Keratinocyte (primary cell): ENCODE results near the gene SASH1. TPM values are rescaled to one million over a fixed set of nuclear protein-coding genes. Genes with fewer than 3 reads are reported as not detected.

ENCODE experiments used
- DNase-seq: peaks from one replicate; pipeline ENCODE4 v3.0.0-alpha.2; 2011; ENCODE audit warnings: low read depth, missing footprints, low spot score
- FAIRE-seq: peaks from 2 replicates; lab custom pipeline; 2011; peaks lifted over from hg19 to GRCh38; lab: Jason Lieb, UNC
- H2AFZ ChIP-seq: 2 replicates; pipeline ENCODE4 v1.6.0; 2012; ENCODE audit warnings: low read length, control low read depth, inconsistent platforms; ENCODE audit not compliant: control insufficient read depth
- H3K27ac ChIP-seq: 2 replicates; pipeline ENCODE4 v1.5.1; 2011; ENCODE audit warnings: low read length; ENCODE audit not compliant: control insufficient read depth, insufficient read depth
- H3K27me3 ChIP-seq: 3 replicates; pipeline ENCODE4 v1.6.0; 2011; ENCODE audit warnings: low read length; ENCODE audit not compliant: control insufficient read depth, insufficient read depth; ENCODE audit errors: extremely low read depth
- H3K36me3 ChIP-seq, 2 experiments: 2 replicates in 1 of 2; 3 replicates in 1 of 2; pipeline ENCODE4 v1.5.1; 2011; ENCODE audit warnings: low read length in 2 of 2, mild to moderate bottlenecking in 1 of 2; ENCODE audit not compliant: control insufficient read depth in 2 of 2, insufficient read depth in 2 of 2; ENCODE audit errors: extremely low read depth in 1 of 2
- H3K4me1 ChIP-seq: 3 replicates; pipeline ENCODE4 v1.5.1; 2011; ENCODE audit warnings: low read length; ENCODE audit not compliant: control insufficient read depth, insufficient read depth; ENCODE audit errors: extremely low read depth
- H3K4me2 ChIP-seq: 3 replicates; pipeline ENCODE4 v1.6.0; 2011; ENCODE audit warnings: low read depth, low read length; ENCODE audit not compliant: control insufficient read depth, insufficient read depth; ENCODE audit errors: extremely low read depth
- H3K4me3 ChIP-seq, 3 experiments: fragments of 200-600 bp in 1 of 3; sonication (generic) in 1 of 3; 2 replicates in 2 of 3; 3 replicates in 1 of 3; pipeline ENCODE4 v1.5.1; 2011 to 2016; ENCODE audit warnings: low read length in 3 of 3, mild to moderate bottlenecking in 3 of 3, control low read depth in 2 of 3, inconsistent platforms in 1 of 3, low read depth in 1 of 3, mixed read lengths in 1 of 3, mixed run types in 1 of 3, moderate library complexity in 1 of 3; ENCODE audit not compliant: control insufficient read depth in 2 of 3, insufficient read depth in 2 of 3; ENCODE audit errors: extremely low read depth in 1 of 3
- H3K79me2 ChIP-seq: 2 replicates; pipeline ENCODE4 v1.6.0; 2012; ENCODE audit warnings: low read length; ENCODE audit not compliant: control insufficient read depth, insufficient read depth
- H3K9ac ChIP-seq: 3 replicates; pipeline ENCODE4 v1.6.0; 2011; ENCODE audit warnings: low read length; ENCODE audit not compliant: control insufficient read depth, insufficient read depth; ENCODE audit errors: extremely low read depth
- H3K9me1 ChIP-seq: 3 replicates; pipeline ENCODE4 v1.6.0; 2011; ENCODE audit warnings: low read length; ENCODE audit not compliant: control insufficient read depth, insufficient read depth; ENCODE audit errors: extremely low read depth
- H3K9me3 ChIP-seq: 2 replicates; pipeline ENCODE4 v1.5.1; 2012; ENCODE audit warnings: low read depth, low read length; ENCODE audit not compliant: control insufficient read depth
- H4K20me1 ChIP-seq: 3 replicates; pipeline ENCODE4 v1.6.0; 2011; ENCODE audit warnings: low read length; ENCODE audit not compliant: control insufficient read depth, insufficient read depth; ENCODE audit errors: extremely low read depth
- EZH2 ChIP-seq: IDR thresholded peaks from one replicate; pipeline ENCODE4 v1.6.1; 2012; ENCODE audit warnings: inconsistent platforms, mild to moderate bottlenecking, low read length, moderate library complexity
- dilution Hi-C: fragments of 300-500 bp; cut with MboI; formaldehyde crosslinking; loops from one replicate; pipeline ENCODE4 v1.7.0; 2020; ENCODE audit warnings: low sequenced_read_pairs; ENCODE audit not compliant: extremely low pct_ligation_motif_present
- polyA plus RNA-seq, 5 experiments: library from polyadenylated mRNA; depleted of rRNA in 3 of 5; stranded (reverse) in 3 of 5; stranded (forward) in 1 of 5; unstranded in 1 of 5; fragments of >200 nt; gene quantifications; 1 replicate in 1 of 5; 2 replicates in 3 of 5; 3 replicates in 1 of 5; pipeline versions ENCODE4 v1.2.1 to v1.2.3, GENCODE V29; 2011 to 2012; ENCODE audit warnings: missing spikeins in 2 of 5, low read depth in 1 of 5, low replicate concordance in 1 of 5
- TF ChIP-seq, protein P1 (sequence below), 3 experiments: IDR thresholded peaks in 1 of 3; conservative IDR thresholded peaks in 1 of 3; optimal IDR thresholded peaks in 1 of 3; 2 replicates in 2 of 3; 3 replicates in 1 of 3; pipeline versions ENCODE3 to v1.5.1; 2011; ENCODE audit warnings: low read length in 3 of 3, mild to moderate bottlenecking in 3 of 3, moderate library complexity in 2 of 3, control low read depth in 1 of 3, inconsistent platforms in 1 of 3; ENCODE audit not compliant: insufficient read depth in 2 of 3; ENCODE audit errors: extremely low read depth in 1 of 3

Gene SASH1
- polyA plus RNA-seq, 1 donor (not counting 4 experiments of a cell fraction or from before 2014, with no cell fraction given) = 4.4 TPM

DNA sequence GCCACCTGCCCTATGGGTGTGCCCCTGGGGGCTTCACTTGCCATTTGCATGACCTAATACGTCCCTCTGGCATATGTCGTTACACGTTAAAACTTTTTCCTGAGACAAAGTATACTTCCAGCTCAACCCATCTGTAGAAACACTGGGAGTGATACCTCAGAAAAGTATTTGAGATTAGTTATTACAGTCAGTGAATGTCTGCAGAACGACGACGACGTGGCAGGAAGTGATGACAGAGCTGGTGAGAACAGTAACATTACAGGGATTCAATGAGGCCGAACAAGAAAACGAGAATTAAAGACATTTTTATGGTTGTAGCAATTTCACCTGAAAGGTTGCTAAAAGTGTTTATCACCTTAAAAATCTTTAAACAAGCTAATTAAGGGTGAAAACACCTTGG, 40.2 kb downstream of the SASH1 start:
- Histone ChIP-seq H3K27me3 (no peaks in the 10 kb centered on the region), H4K20me1 (no peaks in the 10 kb centered on the region), H3K27ac (no peak overlapping the region), H3K79me2 (no peaks in the 10 kb centered on the region), H3K9ac (no peak overlapping the region), H3K4me1 (peaks cover 9% of the 10 kb centered on the region), H2AFZ (no peak overlapping the region), H3K36me3 (no peaks in the 10 kb centered on the region), H3K4me3 (no peak overlapping the region), H3K4me2 (no peak overlapping the region), H3K9me1 (no peaks in the 10 kb centered on the region), H3K9me3 (no peaks in the 10 kb centered on the region)
- TF ChIP-seq, protein P1, sequence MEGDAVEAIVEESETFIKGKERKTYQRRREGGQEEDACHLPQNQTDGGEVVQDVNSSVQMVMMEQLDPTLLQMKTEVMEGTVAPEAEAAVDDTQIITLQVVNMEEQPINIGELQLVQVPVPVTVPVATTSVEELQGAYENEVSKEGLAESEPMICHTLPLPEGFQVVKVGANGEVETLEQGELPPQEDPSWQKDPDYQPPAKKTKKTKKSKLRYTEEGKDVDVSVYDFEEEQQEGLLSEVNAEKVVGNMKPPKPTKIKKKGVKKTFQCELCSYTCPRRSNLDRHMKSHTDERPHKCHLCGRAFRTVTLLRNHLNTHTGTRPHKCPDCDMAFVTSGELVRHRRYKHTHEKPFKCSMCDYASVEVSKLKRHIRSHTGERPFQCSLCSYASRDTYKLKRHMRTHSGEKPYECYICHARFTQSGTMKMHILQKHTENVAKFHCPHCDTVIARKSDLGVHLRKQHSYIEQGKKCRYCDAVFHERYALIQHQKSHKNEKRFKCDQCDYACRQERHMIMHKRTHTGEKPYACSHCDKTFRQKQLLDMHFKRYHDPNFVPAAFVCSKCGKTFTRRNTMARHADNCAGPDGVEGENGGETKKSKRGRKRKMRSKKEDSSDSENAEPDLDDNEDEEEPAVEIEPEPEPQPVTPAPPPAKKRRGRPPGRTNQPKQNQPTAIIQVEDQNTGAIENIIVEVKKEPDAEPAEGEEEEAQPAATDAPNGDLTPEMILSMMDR (optimal IDR thresholded peaks at IDR 0.05 in 1 of 3, IDR thresholded peaks at IDR 0.05 in 1 of 3, conservative IDR thresholded peaks at IDR 0.05 in 1 of 3; ENCODE audit: extremely low read depth in 1 of 3, insufficient read depth in 2 of 3, low read length in 3 of 3) = no peak
- TF ChIP-seq EZH2 = no peak
- DNase-seq (no peak), FAIRE-seq (no peak)
- dilution Hi-C loops = no loop called here

DNA sequence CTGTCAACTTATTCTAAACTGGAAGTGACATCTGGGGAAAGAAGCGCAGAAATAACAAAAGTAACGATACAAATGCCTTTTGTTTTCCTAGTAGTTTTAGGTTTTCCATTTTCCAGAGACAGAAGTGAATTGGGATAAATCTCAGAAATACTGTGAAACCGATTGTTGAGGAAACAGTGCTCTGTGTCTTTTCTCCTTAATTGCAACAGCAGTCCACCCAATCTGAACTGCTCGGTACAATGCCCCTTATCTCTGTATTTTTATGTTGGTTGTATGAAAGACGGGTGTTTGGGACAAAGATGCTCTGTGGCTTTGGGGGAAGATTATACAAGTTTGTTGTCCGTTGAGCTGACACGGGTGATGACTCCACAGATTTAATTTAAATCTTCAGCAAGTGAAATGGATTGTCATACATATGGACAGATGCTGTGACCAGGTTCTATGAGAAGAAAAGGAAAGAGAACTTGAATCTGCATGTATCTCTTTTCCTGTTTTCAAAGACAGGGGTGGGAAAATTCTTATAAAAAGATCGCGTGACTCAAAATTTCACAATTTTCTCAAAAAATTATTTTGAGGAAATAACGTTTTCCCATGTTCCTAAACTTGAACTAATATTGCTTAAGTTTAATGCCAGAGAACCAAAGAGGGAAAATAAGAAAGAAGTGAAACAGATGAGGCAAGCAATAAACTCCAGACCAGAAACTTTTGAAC, 41.2 kb downstream of the SASH1 start:
- H4K20me1 ChIP-seq = no peaks in the 10 kb centered on the region
- FAIRE-seq (no peak), DNase-seq (no peak)
- no peaks in the 10 kb centered on the region for H3K27me3 ChIP-seq
- H3K9me1 ChIP-seq = no peaks in the 10 kb centered on the region
- no peak overlapping the region for H3K9ac ChIP-seq
- H3K4me1 ChIP-seq = peaks cover 9% of the 10 kb centered on the region
- no peaks in the 10 kb centered on the region for H3K9me3 ChIP-seq
- no peak overlapping the region for H3K27ac ChIP-seq
- no peak overlapping the region for H3K4me2 ChIP-seq
- no peaks in the 10 kb centered on the region for H3K36me3 ChIP-seq
- no peaks in the 10 kb centered on the region for H3K79me2 ChIP-seq
- dilution Hi-C loops = no loop called here
- no peak for TF ChIP-seq EZH2
- TF ChIP-seq, protein P1 (optimal IDR thresholded peaks at IDR 0.05 in 1 of 3, IDR thresholded peaks at IDR 0.05 in 1 of 3, conservative IDR thresholded peaks at IDR 0.05 in 1 of 3; ENCODE audit: extremely low read depth in 1 of 3, insufficient read depth in 2 of 3, low read length in 3 of 3) = no peak
- H3K4me3 ChIP-seq = no peak overlapping the region
- H2AFZ ChIP-seq = no peak overlapping the region
